DND-41 (cell line): ENCODE data around the gene SERPINA4.

ENCODE experiments used
- CTCF ChIP-seq: IDR thresholded peaks from 2 replicates; pipeline ENCODE4 v1.5.1; 2012; ENCODE audit warnings: borderline replicate concordance, low read length, moderate library complexity, mild to moderate bottlenecking; ENCODE audit not compliant: poor library complexity, severe bottlenecking; ENCODE audit errors: extremely low read depth
- EZH2 ChIP-seq: IDR thresholded peaks from 3 replicates; pipeline ENCODE4 v1.6.1; 2012; ENCODE audit warnings: borderline replicate concordance, low read depth, mild to moderate bottlenecking, moderate library complexity, low read length, inconsistent platforms; ENCODE audit not compliant: severe bottlenecking

DNA sequence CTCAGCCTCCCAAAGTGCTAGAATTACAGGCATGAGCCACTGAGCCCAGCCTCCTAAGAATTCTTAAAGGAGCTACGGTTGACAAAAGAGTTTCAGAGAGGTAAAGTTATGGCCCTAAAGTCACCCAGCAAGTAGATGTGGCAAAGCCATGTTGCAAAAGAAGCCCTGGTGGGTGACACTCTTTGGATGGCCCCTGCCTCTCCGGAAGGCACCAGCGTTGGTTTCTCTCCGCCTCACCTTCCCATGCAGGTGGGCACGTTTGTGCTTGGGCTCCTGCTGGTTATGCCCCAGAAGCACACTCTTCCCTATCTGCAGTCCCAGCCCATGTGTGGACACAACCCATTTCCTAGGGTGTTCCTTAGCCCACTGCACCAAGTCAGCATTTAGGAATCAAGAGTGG is 41.5 kb downstream of the SERPINA4 start:
- TF ChIP-seq CTCF (no peak), EZH2 (no peak)
